HG03064 (cell line): Measurements from ENCODE around the gene ABCC10.
"Not testable (repeated sequence)": the region's sequence is repeated elsewhere in the genome, so short reads cannot be mapped to it uniquely, and the experiment has no call there.

Source experiments
- ATAC-seq: cut with Tn5 transposase; IDR thresholded peaks from one replicate; pipeline ENCODE4 v1.9.1; 2021; ENCODE audit warnings: low read depth; ENCODE audit not compliant: unreplicated experiment

Gene ABCC10, protein sequence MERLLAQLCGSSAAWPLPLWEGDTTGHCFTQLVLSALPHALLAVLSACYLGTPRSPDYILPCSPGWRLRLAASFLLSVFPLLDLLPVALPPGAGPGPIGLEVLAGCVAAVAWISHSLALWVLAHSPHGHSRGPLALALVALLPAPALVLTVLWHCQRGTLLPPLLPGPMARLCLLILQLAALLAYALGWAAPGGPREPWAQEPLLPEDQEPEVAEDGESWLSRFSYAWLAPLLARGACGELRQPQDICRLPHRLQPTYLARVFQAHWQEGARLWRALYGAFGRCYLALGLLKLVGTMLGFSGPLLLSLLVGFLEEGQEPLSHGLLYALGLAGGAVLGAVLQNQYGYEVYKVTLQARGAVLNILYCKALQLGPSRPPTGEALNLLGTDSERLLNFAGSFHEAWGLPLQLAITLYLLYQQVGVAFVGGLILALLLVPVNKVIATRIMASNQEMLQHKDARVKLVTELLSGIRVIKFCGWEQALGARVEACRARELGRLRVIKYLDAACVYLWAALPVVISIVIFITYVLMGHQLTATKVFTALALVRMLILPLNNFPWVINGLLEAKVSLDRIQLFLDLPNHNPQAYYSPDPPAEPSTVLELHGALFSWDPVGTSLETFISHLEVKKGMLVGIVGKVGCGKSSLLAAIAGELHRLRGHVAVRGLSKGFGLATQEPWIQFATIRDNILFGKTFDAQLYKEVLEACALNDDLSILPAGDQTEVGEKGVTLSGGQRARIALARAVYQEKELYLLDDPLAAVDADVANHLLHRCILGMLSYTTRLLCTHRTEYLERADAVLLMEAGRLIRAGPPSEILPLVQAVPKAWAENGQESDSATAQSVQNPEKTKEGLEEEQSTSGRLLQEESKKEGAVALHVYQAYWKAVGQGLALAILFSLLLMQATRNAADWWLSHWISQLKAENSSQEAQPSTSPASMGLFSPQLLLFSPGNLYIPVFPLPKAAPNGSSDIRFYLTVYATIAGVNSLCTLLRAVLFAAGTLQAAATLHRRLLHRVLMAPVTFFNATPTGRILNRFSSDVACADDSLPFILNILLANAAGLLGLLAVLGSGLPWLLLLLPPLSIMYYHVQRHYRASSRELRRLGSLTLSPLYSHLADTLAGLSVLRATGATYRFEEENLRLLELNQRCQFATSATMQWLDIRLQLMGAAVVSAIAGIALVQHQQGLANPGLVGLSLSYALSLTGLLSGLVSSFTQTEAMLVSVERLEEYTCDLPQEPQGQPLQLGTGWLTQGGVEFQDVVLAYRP (N-terminal part only)

DNA sequence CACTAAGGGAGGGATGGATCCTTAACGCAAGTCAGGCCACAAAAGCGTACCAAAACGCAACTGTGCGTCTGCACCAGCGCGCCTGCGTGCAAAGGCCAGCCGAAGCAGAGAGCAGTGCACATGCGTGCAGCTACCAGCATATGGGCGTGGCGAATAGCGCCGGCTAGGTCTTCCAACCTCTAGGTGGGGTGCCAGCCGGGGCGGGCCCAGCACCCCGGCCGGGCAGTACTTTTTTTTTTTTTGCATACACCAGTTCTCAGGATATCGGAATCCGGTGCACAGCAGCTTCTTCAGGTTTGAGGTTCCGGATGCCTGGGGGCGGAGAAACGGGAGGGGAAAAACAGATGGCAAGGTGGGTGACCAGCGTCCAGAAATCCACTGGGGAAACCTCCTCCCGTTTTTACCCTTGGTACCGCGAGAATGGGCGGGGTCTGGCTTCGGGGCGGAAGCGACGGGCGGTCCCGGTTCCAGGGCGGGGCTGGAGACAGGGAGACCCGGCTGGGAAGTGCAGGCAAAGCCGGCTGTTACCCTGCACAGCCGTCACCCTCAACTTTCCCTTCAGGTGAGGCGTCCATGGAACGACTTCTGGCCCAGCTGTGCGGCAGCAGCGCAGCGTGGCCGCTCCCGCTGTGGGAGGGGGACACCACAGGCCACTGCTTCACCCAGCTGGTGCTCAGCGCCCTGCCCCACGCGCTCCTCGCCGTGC is at the start of gene ABCC10:
Gene ABCC10 (plus strand): TSS at position 136 of the 706 bp plus-strand sequence. CDS start 438 bp downstream, at position 574.
- ATAC-seq, result peak; percentile 88

DNA sequence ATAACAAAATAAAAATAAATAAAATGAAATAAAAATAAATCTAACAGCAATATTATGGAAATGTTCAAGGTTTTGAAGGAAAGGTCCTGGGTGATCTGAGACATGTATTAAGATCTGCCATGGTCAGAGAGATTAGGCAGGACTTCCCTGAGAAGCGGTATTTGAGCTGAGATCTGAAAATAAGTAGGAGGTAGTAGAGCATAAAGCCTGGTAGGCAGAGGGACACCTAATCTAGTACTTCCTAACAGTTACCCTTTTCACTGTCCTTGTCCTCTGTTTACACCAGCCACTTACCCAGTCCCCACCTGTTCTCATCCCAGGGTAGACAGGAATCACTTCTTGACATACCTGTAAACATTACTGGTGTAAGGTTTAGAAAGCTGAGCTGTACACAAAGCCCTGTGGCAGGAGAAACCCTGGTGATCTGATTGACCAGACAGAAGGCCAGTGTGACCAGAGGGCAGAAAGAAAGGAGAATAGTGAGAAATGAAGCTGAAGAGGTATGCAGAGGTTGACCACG is 49.6 kb upstream of the ABCC10 start:
- no peak for ATAC-seq

DNA sequence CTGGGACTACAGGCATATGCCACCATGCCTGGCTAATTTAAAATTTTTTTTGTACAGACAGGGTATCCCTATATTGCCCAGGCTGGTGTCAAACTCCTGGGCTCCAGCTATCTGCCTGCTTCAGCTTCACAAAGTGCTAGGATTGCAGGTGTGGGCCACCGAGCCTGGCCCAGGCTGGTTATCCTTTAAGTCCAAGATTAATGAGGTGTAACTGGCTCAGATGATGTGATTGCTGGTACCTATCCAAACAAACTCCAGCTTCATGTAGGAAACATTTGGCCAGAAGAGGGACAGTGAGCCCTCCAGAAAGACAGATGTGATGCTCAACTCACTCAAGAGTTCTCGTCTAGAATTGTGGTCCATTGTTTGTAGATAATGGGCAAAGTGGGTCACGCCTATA is 48.7 kb upstream of the ABCC10 start:
- no peak for ATAC-seq

DNA sequence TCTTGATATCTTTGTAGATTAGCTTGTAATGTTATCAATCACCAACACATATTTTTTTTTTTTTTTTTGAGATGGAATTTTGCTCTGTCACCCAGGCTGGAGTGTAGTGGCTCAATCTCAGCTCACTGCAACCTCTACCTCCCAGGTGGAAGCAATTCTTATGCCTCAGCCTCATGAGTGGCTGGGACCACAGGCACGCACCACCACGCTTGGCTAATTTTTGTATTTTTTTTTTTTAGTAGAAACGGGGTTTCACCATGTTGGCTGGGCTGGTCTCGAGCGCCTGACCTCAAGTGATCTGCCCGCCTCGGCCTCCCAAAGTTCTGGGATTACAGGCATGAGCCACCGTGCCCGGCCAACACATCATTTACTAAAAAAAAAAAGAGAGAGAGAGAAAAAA is 46.5 kb upstream of the ABCC10 start:
- not testable (repeated sequence) for ATAC-seq

DNA sequence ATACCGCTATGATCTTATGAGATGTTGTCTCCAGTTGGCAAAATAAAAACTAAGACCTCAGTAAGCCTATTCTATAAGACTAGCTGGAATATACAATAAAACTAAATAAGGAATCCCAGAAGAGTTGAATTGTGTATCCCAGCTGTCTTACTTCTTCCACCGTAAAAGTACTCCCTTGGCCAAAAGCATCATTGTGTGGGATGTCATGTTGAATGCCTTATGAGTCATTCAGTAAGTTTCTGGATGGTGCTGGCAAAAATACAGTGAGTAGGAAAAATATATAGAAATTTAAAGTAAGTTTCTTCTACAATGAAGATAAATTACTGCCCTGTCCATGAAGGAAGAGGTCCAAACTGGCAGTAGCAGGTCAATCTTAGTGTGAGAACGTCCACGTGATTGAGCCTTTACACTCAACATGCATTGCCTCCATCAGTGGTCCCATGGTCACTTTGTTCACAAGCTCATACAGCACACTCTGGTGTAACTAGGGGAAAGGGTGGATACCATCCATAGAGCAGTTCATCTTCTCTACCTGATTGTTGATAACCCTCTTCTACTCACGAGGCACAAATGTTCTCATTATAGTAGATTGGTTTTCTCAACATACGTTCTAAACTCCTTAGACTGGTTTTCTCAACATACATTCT is 44.2 kb upstream of the ABCC10 start:
- no peak for ATAC-seq

DNA sequence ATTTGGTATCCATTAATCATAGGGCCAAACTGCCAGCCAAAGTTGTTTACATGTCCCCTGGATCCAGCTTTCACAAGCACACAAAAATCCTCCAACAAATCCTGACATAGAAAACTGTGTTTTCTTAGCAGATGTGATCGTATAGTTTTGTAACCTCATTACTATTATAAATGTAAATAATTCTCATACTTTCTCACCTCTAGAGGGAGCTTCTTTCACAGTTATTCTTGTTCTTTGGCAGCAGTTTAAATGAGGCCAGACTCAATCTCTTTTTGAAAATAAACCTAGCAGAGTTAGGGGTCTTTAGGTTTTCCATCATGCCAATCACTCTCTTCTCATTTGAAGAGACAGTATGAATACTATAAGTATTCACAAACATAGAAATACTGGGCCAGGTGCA is 40.8 kb upstream of the ABCC10 start:
- no peak for ATAC-seq

DNA sequence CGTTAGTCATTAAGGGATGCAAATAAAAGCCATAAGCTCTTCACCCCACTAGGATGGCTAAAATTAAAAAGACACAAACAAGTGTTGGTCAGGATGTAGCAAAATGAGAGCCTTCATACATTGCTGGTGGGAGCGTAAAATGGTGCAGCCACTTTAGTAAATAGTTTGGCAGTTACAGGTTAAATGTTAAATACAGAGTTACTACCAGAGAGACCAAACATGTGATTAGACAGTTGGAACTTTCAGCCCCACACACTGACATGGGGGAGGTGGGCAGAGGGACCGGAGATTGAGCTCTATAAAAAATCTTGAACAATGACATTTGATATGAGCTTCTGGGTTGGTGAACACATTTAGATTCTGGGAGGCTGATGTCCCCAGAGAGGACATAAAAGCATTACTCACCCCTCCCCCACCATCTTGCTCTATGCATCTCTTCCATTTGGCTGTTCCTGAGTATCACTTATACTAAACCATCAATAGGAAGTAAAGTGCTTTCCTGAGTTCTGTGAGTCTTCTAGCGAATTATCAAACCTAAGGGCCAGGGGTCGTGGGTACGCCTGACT is 37.5 kb upstream of the ABCC10 start:
- no peak for ATAC-seq

DNA sequence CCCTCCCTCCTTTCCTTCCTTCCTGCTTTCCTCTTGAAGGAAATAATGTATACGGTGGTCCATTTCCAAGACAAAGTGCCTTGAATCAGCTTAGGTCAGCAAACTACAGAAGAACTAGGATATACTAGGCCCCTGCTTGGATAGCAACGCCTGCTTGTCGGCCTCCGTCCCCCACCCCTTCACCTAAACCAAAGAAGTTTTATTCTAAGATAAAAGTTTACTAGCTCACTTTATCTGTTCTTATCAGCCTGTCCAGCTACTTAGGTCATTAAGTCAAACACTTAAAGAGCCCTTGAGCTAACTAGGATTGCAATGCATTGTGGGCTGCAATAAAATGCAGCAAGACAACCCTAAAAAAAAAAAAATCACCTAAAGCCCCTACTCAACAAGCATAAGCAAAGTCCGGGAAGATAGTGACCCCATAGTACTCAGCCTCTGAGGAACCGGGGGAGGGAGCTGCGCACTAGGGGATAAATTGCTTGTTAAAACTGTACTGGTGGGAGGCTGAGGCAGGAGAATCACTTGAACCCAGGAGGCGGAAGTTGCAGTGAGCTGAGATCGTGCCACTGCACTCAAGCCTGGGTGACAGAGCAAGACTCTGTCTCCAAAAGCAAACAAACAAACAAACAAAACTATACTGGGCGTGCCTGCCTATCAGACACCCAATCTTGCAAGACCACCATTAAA is 36.4 kb upstream of the ABCC10 start:
- not testable (repeated sequence) for ATAC-seq

DNA sequence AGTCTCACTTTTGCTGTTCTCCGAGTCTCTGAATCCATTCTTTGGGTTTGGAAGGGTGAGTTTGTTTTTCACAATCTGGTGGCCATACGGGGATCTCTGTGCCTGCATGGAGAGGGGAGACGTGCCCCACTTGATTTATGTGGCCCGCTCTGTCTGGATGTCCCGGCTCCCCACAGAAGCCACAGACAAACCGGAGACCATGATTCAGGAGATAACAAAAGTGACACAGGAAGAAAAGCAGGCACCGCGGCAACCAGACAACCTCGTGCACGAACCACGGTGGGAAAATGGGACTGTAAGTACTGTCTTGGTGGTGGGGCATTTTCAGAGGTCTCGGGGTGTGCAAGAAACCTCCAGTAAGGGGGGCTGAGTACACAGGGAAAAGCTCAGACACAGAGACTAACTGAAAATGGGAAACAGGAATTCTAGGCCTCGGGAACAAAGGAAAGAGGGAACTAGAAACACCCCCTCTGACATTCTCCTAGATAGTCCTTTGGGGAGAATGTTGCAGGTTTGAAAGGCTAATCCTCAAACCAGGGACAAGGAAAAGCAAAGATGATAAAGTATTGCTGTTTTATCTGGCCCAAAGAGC is 35.8 kb upstream of the ABCC10 start:
- ATAC-seq, result no peak

DNA sequence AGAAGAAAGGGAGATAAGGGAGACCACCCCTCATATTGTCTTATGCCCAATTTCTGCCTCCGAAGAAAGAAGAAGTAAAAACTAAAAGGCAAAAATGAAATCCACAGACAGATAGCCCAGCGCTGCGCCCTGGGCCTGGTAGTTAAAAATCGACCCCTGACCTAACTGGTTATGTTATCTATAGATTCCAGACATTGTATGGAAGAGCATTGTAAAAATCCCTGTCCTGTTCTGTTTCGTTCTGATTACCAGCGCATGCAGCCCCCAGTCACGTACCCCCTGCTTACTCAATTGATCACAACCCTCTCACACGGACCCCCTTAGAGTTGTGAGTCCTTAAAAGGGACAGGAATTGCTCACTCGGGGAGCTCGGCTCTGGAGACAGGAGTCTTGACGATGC is 34.2 kb upstream of the ABCC10 start:
- not testable (repeated sequence) for ATAC-seq

DNA sequence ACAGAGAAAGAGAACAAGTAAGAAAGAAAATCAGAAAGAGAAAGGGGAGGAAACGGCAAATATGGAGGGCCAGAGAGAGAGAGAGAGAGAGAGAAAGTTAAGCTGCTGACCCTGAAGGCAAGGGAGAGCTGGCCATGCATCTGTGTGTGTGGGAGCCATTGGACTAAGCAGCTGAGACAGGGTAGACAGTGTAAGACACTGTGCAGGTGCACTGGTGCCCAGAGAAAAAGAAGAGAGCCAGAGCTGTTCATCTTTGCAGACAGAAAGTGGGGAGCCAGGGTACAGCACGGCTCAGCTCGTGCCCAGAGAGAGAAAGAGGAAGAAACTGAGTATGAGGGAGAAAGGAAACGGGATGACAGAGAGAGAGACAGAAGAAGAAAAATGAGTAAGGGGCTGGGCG is 33.7 kb upstream of the ABCC10 start:
- ATAC-seq, result no peak

DNA sequence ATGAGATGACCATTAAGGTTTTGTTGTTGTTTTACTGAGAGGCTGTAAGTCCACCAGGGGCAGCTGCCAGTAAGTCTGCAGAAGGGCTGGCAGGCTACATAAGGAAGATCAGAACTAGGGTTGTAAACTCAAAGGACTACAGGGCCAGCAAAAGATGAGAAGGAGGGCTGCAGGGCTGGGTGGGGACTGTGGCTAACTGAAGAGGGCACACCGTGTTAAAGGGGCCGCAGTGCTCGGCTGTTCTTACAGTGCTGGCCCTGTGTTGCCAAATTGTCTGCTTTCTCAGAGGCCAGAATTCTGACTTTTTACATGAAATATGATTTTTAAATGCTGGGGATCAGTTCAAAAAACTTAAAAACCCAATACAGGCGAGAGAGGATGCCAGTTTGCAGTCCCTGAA is 32.4 kb upstream of the ABCC10 start:
- no peak for ATAC-seq

DNA sequence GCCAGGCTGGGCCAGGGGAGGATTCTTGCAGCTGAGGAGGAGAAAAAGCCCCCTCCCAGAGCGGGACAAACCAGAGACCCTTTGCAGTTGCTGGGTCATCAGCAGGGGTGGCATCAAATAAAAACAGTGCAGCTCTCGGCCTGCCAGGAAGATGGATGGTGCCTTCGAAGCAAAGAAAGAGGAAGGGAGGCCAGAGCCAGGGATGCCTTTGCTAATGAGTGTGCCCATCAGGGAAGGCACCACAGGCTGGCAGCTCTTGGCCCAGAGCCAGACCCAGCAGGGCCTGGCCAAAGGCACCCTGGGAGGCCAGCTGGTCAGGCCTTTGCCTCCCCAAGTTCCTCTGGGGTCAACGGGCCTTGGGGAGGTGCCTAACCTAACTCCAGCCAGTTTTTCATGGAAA is 31.6 kb upstream of the ABCC10 start:
- ATAC-seq, result no peak

DNA sequence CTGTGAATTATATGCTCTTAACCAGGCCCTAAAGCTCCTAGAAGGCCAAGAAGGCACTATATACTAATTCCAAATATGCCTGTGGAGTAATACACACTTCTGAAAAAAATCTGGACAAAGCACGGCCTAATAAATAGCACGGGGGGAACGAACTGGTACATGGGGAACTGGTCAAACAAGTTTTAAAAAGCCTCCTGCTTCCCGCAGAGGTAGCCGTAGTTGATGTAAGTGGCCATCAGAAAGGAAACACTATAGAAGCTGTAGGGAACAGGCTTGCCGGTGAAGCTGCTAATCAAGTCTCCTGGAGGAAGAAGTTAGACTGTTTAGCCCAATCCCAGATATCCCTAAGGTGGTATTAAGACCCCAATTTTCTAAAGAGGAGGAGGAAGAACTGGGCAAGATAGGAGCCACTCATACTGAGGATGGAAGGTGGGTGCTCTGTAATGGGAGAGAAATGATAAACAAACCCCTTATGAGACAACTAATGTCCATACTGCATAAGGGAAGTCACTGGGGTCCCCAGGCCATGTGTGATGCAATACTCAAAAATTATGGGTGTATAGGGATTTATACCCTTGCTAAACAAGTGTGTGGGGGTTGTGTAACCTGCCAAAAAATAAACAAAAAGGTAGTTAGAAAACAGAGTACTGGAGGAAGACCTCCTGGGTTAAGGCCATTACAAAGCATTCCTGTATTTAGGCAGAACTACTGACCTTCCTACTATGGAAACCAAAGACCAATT is 30.8 kb upstream of the ABCC10 start:
- no peak for ATAC-seq

DNA sequence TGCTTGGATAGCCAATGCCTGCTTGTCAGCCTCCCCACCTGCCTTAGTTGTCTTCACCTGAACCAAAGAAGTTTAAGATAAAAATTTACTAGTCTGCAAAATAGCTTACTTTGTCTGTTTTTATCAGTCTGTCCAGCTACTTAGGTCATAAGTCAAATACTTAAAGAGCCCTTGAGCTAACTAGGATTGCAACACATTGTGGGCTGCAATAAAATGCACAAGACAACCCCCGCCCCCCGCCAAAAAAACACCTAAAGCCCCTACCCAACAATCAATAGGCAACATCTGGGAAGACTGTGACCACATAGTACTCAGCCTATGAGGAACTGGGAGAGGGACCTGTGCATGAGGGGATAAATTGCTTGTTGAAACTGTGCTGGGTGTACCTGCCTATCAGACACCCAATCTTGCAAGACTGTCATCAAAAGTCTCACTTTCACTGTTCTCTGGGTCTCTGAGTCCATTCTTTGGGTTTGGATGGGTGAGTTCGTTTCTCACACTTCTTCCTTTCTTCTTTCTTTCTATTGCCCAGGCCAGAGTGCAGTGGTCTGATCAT is 27.3 kb upstream of the ABCC10 start:
- no peak for ATAC-seq

DNA sequence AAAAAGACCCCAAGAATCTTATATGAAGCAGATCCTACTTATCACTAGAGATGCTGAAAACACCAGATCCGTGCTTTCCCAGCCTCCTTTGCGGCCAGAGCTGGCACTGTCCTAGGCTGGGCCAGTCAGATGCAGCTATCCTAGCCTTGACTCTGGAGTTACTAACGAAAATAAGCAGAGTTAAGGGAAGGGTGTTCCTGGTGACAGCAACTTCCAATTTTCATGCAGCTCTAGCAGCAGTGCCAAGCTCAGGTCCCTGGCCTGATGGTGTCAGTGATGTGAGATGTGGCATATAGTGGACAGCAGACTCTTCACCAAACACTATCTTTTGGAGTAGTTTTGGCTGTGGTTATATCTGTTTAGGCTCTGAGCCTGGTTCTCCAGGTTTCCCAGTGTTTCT is 25.6 kb upstream of the ABCC10 start:
- no peak for ATAC-seq

DNA sequence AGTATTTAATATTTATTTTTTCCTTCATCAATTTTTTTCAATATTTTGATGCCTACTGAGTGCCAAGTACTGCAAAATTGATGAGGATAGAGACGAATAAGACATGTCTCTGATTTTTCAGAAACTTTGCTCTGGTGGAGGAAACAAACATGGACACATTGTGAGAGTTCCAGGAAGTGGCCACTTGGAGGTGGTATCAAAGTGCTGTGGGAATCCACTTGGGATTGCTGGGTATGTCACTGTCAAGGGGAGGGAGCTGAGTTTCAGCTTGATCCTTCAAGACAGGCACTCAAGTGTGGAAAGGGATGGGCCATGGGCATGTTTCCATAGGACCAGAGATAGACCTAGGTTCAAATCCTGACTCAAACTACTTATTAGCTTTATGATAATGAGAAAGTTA is 24.5 kb upstream of the ABCC10 start:
- no peak for ATAC-seq
